Putamen (tissue), 1 donor: Measurements from ENCODE around the gene GAR1.
"Not testable (repeated sequence)": the region's sequence is repeated elsewhere in the genome, so short reads cannot be mapped to it uniquely, and the experiment has no call there.

ENCODE experiments used
- DNase-seq: peaks from one replicate; pipeline ENCODE4 v3.0.0-alpha.2; 2016; ENCODE audit warnings: low spot score

Gene GAR1

GRCh38 chr4:109815151-109816081 is at the start of gene GAR1:
Gene GAR1, plus strand, starts transcription at chr4:109815762. Its CDS starts 403 bp downstream, at chr4:109816165.
- peak; percentile 91 for DNase-seq

GRCh38 chr4:109782092-109782491 is 33.5 kb upstream of the GAR1 start:
- not testable (repeated sequence) for DNase-seq

- DNase-seq, result no peak
Observed at GRCh38 chr4:109786846-109787245, 28.7 kb upstream of the GAR1 start.

GRCh38 chr4:109787807-109788206 is 27.8 kb upstream of the GAR1 start:
- DNase-seq, result no peak

- DNase-seq, result no peak
Observed at GRCh38 chr4:109795059-109795458, 20.5 kb upstream of the GAR1 start.

- no peak for DNase-seq
Observed at GRCh38 chr4:109798866-109799265, 16.7 kb upstream of the GAR1 start.

GRCh38 chr4:109801099-109801789 is 14.3 kb upstream of the GAR1 start:
- no peak for DNase-seq

- DNase-seq, result no peak
Observed at GRCh38 chr4:109801895-109802319, 13.7 kb upstream of the GAR1 start, which contains the start of gene CFI. Gene CFI, minus strand, starts transcription at chr4:109801999. Its CDS starts 28 bp downstream, at chr4:109801971.

- no peak for DNase-seq
Observed at GRCh38 chr4:109803924-109804571, 11.5 kb upstream of the GAR1 start.

- DNase-seq, result no peak
Observed at GRCh38 chr4:109809655-109810054, 5.9 kb upstream of the GAR1 start.

- DNase-seq, result no peak
Observed at GRCh38 chr4:109810552-109811387, 4.8 kb upstream of the GAR1 start.

GRCh38 chr4:109811707-109812106 is 3.9 kb upstream of the GAR1 start:
- DNase-seq, result no peak

- DNase-seq, result no peak
Observed at GRCh38 chr4:109816082-109816442, 500 bp downstream of the GAR1 start.

- DNase-seq, result no peak
Observed at GRCh38 chr4:109816894-109817293, 1.3 kb downstream of the GAR1 start.

- DNase-seq, result no peak
Observed at GRCh38 chr4:109818268-109818667, 2.7 kb downstream of the GAR1 start.

GRCh38 chr4:109820563-109820962 is 5.0 kb downstream of the GAR1 start:
- DNase-seq, result peak; percentile 24

- DNase-seq, result no peak
Observed at GRCh38 chr4:109821185-109821584, 5.6 kb downstream of the GAR1 start.

- DNase-seq, result no peak
Observed at GRCh38 chr4:109826719-109827118, 11.2 kb downstream of the GAR1 start.

- DNase-seq, result no peak
Observed at GRCh38 chr4:109827672-109828071, 12.1 kb downstream of the GAR1 start, which contains the start of gene RRH. Gene RRH, plus strand, starts transcription at chr4:109827972. Its CDS starts 56 bp downstream, at chr4:109828028.

GRCh38 chr4:109833756-109834155 is 18.2 kb downstream of the GAR1 start:
- no peak for DNase-seq

GRCh38 chr4:109836985-109837384 is 21.4 kb downstream of the GAR1 start:
- DNase-seq, result no peak
